Measurements from ENCODE around the gene CPD. TPM values are rescaled to one million over a fixed set of nuclear protein-coding genes. Genes with fewer than 3 reads are reported as not detected.
"Not testable (repeated sequence)": the region's sequence is repeated elsewhere in the genome, so short reads cannot be mapped to it uniquely, and the experiment has no call there.

Gene CPD
- total RNA-seq, 1 donor from 2014 or later = 8.2 TPM

DNA sequence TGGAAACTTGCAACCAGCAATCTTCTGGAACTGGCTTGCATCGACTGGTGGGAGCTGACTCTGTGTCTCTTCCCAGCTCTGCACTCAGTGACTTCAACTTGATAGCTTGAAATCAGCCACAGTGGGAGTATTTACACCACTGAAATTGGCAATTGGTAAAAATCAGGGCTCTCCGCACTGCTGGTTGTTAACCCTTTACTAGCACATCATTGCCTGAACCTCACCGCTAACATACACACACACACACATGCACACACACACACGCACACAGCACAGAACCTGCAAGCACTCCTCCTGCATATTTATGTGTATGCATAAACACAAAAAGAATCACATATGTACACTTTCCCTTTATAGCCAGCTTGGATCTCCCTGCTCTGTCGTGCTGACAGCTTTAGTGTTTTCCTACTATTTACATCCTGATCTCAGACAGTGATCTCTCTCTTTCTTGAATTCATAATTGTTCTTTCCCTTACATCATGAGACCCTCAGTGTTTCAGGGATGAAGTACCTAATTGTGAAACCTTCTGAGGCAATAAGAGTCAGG is 37.0 kb upstream of the CPD start:
- Mint-ChIP-seq H3K4me1 (peaks cover 6% of the 10 kb centered on the region), H3K4me3 (no peak overlapping the region), H3K27ac (no peak overlapping the region), H3K36me3 (ENCODE audit: low read depth) (no peaks in the 10 kb centered on the region), H3K27me3 (peaks cover 2% of the 10 kb centered on the region), H3K9me3 (no peaks in the 10 kb centered on the region)
- ChIA-PET POLR2A (no interaction called here), CTCF (interaction anchor here (1.4 to 11.3 kb wide), 4 partner anchors 22 to 377 kb away, joined by 3 to 172 read pairs (median 12); no protein-coding TSS in a partner anchor)
- intact Hi-C loops (cut with micrococcal nuclease) = loop anchor here (5.0 kb wide), 3 partner anchors 36 to 876 kb away; partner anchors contain the start of gene CPD
- TF ChIP-seq, protein P1, sequence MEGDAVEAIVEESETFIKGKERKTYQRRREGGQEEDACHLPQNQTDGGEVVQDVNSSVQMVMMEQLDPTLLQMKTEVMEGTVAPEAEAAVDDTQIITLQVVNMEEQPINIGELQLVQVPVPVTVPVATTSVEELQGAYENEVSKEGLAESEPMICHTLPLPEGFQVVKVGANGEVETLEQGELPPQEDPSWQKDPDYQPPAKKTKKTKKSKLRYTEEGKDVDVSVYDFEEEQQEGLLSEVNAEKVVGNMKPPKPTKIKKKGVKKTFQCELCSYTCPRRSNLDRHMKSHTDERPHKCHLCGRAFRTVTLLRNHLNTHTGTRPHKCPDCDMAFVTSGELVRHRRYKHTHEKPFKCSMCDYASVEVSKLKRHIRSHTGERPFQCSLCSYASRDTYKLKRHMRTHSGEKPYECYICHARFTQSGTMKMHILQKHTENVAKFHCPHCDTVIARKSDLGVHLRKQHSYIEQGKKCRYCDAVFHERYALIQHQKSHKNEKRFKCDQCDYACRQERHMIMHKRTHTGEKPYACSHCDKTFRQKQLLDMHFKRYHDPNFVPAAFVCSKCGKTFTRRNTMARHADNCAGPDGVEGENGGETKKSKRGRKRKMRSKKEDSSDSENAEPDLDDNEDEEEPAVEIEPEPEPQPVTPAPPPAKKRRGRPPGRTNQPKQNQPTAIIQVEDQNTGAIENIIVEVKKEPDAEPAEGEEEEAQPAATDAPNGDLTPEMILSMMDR (IDR thresholded peaks at IDR 0.05) = no peak
- ATAC-seq (ENCODE audit: low read depth) (no peak), DNase-seq (no peak)

DNA sequence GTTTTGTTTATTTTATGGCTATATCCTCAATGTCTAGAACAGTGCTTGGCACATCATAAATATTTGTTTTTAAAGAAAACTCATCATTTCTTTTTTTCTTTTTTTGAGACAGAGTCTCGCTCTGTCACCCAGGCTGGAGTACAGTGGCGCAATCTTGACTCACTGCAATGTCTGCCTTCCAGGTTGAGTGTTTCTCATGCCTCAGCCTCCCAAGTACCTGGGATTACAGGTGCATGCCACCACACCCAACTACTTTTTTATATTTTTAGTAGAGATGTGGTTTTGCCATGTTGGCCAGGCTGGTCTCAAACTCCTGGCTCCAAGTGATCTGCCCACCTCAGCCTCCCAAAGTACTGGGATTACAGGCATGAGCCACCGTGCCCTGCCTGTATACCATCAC is 35.5 kb upstream of the CPD start:
- H3K27me3 Mint-ChIP-seq; ATAC-seq (ENCODE audit: low read depth); H3K27ac Mint-ChIP-seq; POLR2A ChIA-PET; H3K4me3 Mint-ChIP-seq; DNase-seq; H3K9me3 Mint-ChIP-seq; H3K36me3 Mint-ChIP-seq (ENCODE audit: low read depth); H3K4me1 Mint-ChIP-seq: not testable (repeated sequence)
- CTCF ChIA-PET = interaction anchor here (11.3 kb wide), 1 partner anchor 238 kb away, joined by 172 read pairs; no protein-coding TSS in a partner anchor
- intact Hi-C loops (cut with micrococcal nuclease) = loop anchor here (5.0 kb wide), 3 partner anchors 34 to 874 kb away; partner anchors contain the start of gene CPD

DNA sequence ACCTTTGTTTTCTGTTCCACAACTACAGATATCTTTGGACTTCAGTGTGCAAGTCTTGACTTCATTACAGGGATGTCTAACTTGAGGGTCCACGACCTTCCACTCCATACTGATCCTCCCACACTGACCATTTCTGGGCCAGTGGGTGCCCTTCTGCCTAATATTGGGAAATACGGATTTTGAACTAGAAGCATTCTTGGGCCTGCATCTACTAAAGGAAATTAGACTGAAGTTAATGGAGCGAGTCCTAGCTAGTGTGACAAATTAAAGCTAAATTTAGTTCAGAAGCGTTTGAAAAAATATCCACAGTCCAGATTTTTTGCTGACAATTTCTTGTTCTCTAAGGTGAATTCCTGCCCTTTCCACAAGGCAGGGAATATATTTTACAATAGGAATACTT is 34.9 kb upstream of the CPD start:
- intact Hi-C loops (cut with micrococcal nuclease) = loop anchor here (5.0 kb wide), 3 partner anchors 34 to 874 kb away; partner anchors contain the start of gene CPD
- H3K4me3 Mint-ChIP-seq = no peak overlapping the region
- H3K27me3 Mint-ChIP-seq = peaks cover 2% of the 10 kb centered on the region
- POLR2A ChIA-PET = no interaction called here
- TF ChIP-seq, protein P1 (IDR thresholded peaks at IDR 0.05) = no peak
- peaks cover 6% of the 10 kb centered on the region for H3K4me1 Mint-ChIP-seq
- DNase-seq (no peak), ATAC-seq (ENCODE audit: low read depth) (no peak)
- no peaks in the 10 kb centered on the region for H3K36me3 Mint-ChIP-seq (ENCODE audit: low read depth)
- H3K9me3 Mint-ChIP-seq = no peaks in the 10 kb centered on the region
- CTCF ChIA-PET = interaction anchor here (11.3 kb wide), 1 partner anchor 239 kb away, joined by 172 read pairs; no protein-coding TSS in a partner anchor
- no peak overlapping the region for H3K27ac Mint-ChIP-seq

DNA sequence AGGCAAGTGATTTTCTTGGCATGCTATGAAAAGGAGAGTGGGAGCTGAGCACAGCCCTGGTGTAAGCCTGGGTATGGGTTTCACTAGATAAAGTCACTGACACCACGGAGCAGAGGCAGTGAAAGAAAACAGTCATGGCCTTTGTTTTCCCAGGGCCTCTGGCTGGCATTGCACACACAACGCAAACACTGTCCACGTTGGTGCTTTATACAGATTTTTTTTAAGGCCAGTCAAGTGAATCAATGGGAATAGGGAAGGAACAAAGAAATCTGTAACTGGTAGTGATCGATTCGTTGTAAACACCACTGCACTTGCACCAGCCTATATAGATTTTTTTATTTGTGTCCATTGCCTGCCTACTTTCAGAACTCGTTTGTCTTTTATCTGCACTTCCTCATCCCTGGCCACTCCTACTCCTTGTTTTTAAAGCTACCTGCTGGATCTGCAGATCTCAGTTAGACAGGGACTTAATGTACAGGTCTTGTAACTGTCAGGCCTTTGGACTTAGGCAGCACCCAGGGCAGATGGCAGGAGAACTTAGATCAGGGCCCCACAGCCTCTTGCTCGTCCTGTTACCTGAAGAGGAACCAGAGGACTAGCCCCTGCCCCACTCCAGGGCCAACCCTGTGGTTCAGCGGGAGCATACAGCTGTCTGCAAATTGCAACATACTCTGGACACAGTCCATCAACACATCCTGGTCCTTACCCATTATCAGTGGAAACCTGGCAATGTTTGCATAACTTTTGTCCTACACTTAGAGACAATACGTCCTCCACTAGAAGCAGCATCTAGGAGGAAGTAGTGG is 34.2 kb upstream of the CPD start:
- POLR2A ChIA-PET = no interaction called here
- H3K9me3 Mint-ChIP-seq = no peaks in the 10 kb centered on the region
- H3K36me3 Mint-ChIP-seq (ENCODE audit: low read depth) = no peaks in the 10 kb centered on the region
- ATAC-seq (ENCODE audit: low read depth) (no peak), DNase-seq (no peak)
- TF ChIP-seq, protein P1 (IDR thresholded peaks at IDR 0.05) = no peak
- no peak overlapping the region for H3K4me3 Mint-ChIP-seq
- no peak overlapping the region for H3K27ac Mint-ChIP-seq
- peaks cover 2% of the 10 kb centered on the region for H3K27me3 Mint-ChIP-seq
- peaks cover 6% of the 10 kb centered on the region for H3K4me1 Mint-ChIP-seq
- CTCF ChIA-PET = interaction anchor here (1.2 to 2.0 kb wide), 3 partner anchors 8 to 248 kb away, joined by 4 to 7 read pairs (median 6); no protein-coding TSS in a partner anchor
- intact Hi-C loops (cut with micrococcal nuclease) = loop anchor here (5.0 kb wide), 3 partner anchors 33 to 873 kb away; partner anchors contain the start of gene CPD

DNA sequence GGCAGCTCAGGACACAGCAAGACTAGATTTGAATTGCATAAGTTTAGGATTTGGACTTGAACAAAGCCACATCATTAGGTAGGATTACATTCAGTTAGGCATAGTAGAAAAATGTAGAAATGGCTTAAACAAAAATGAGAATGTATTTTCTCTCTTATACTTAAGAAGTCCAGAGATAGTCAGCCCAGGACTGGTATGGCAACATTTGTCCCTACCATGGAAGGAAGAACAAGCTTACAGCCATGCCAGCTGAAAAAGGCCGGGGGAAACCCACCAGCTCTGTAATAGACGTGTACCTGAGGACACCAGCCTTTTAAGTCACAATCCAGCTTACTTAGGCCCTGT is 33.7 kb upstream of the CPD start:
- no peaks in the 10 kb centered on the region for H3K36me3 Mint-ChIP-seq (ENCODE audit: low read depth)
- H3K4me3 Mint-ChIP-seq = no peak overlapping the region
- H3K27ac Mint-ChIP-seq = no peak overlapping the region
- TF ChIP-seq, protein P1 (IDR thresholded peaks at IDR 0.05) = no peak
- peaks cover 2% of the 10 kb centered on the region for H3K27me3 Mint-ChIP-seq
- intact Hi-C loops (cut with micrococcal nuclease) = no loop called here
- ATAC-seq (ENCODE audit: low read depth) = no peak
- CTCF ChIA-PET = interaction anchor here (1.2 to 2.0 kb wide), 3 partner anchors 8 to 249 kb away, joined by 4 to 7 read pairs (median 6); no protein-coding TSS in a partner anchor
- DNase-seq = no peak
- peaks cover 3% of the 10 kb centered on the region for H3K4me1 Mint-ChIP-seq
- POLR2A ChIA-PET = no interaction called here
- H3K9me3 Mint-ChIP-seq = no peaks in the 10 kb centered on the region
